MCF 10A (cell line): ENCODE measurements around the gene EXOC4. TPM values are rescaled to one million over a fixed set of nuclear protein-coding genes. Genes with fewer than 3 reads are reported as not detected.
"Not testable (repeated sequence)": the region's sequence is repeated elsewhere in the genome, so short reads cannot be mapped to it uniquely, and the experiment has no call there.

ENCODE experiments used
- BruUV-seq: library from RNA; stranded (reverse); fragments of 400-500 nt; replicated peaks from 2 replicates; lab custom pipeline; 2021; lab: Mats Ljungman, UMichigan
- CTCF ChIA-PET: fragments of 300-600 bp; sonication (Branson Sonifier 250); formaldehyde crosslinking; extraction: SDS; loops from one replicate; lab custom pipeline; 2021; ENCODE audit warnings: antibody characterized with exemption, inconsistent platforms; lab: Yijun Ruan, JAX
- POLR2A ChIA-PET: fragments of 300-600, 350-650 bp; sonication (Branson Sonifier 250); formaldehyde crosslinking; extraction: SDS; loops from one replicate; lab custom pipeline; 2020; ENCODE audit warnings: antibody characterized with exemption, inconsistent platforms; lab: Yijun Ruan, JAX
- DNase-seq: peaks from one replicate; pipeline ENCODE4 v3.0.0-alpha.2; 2018; ENCODE audit not compliant: unreplicated experiment
- H3K27ac Mint-ChIP-seq: one replicate; pipeline ENCODE4 v1.8.0; 2022; ENCODE audit warnings: mild to moderate bottlenecking, low read depth, mixed read lengths; ENCODE audit not compliant: unreplicated experiment
- H3K27me3 Mint-ChIP-seq: one replicate; pipeline ENCODE4 v1.8.0; 2022; ENCODE audit warnings: mixed read lengths; ENCODE audit not compliant: insufficient read depth, unreplicated experiment
- H3K36me3 Mint-ChIP-seq: one replicate; pipeline ENCODE4 v1.8.0; 2022; ENCODE audit warnings: mild to moderate bottlenecking, moderate library complexity, mixed read lengths; ENCODE audit not compliant: insufficient read depth, unreplicated experiment
- H3K4me1 Mint-ChIP-seq: one replicate; pipeline ENCODE4 v1.8.0; 2022; ENCODE audit warnings: mixed read lengths; ENCODE audit not compliant: insufficient read depth, unreplicated experiment
- H3K4me3 Mint-ChIP-seq: one replicate; pipeline ENCODE4 v1.8.0; 2022; ENCODE audit warnings: mild to moderate bottlenecking, moderate library complexity, mixed read lengths; ENCODE audit not compliant: unreplicated experiment
- H3K9me3 Mint-ChIP-seq: one replicate; pipeline ENCODE4 v1.8.0; 2022; ENCODE audit warnings: mixed read lengths; ENCODE audit not compliant: unreplicated experiment
- CTCF ChIP-seq: fragments of 200-600 bp; IDR thresholded peaks from one replicate; pipeline ENCODE4 v1.8.0; 2022; ENCODE audit warnings: antibody characterized with exemption, mild to moderate bottlenecking; ENCODE audit not compliant: unreplicated experiment
- intact Hi-C: fragments of 100-400 bp; cut with micrococcal nuclease; formaldehyde crosslinking; loops from 2 replicates; pipeline ENCODE4 v1.14.1; 2022
- total RNA-seq: library from RNA; stranded (reverse); gene quantifications from 2 replicates; pipeline ENCODE4 v1.2.3, GENCODE V29; 2022

The EXOC4 gene
- total RNA-seq, 1 experiment from 2014 or later = 105 TPM

DNA sequence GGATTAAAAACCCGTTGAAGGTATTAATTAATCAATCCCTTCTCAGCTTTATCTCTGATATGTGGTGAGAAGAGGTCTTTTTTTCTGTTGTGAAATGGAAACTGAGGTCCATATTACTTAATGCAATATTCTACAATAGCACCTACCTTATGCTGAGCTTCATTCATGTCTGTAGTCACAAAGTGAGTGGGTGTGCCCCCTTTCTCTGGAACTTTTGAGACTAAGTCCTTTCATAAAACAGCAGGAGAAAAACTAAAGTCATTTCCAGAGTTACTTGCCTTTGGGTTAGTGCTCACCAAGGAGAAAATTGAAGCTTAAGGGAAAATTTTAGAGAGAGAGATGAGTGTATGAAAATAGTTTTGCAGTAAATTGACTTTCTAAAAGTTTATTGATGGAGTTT, 61.2 kb downstream of the EXOC4 start:
- Mint-ChIP-seq H3K36me3 (peaks cover 18% of the 10 kb centered on the region), H3K4me3 (no peak overlapping the region), H3K27me3 (no peaks in the 10 kb centered on the region), H3K9me3 (no peaks in the 10 kb centered on the region), H3K4me1 (no peaks in the 10 kb centered on the region), H3K27ac (no peak overlapping the region)
- TF ChIP-seq CTCF = no peak
- ChIA-PET CTCF (interaction anchor here (0.7 to 1.6 kb wide), 2 partner anchors 540 to 813 kb away, joined by 3 to 4 read pairs; partner anchors contain the start of gene LRGUK), POLR2A (no interaction called here)
- no peak for DNase-seq
- intact Hi-C loops = no loop called here
- BruUV-seq = no TSS peak

GRCh38 chr7:133315332-133316040, 62.6 kb downstream of the EXOC4 start:
- TF ChIP-seq CTCF = no peak
- Mint-ChIP-seq H3K4me1 (no peaks in the 10 kb centered on the region), H3K27ac (no peak overlapping the region), H3K27me3 (no peaks in the 10 kb centered on the region), H3K9me3 (no peaks in the 10 kb centered on the region), H3K4me3 (no peak overlapping the region), H3K36me3 (peaks cover 30% of the 10 kb centered on the region)
- no peak for DNase-seq
- POLR2A ChIA-PET = no interaction called here
- CTCF ChIA-PET = no interaction called here
- intact Hi-C loops = no loop called here
- no TSS peak for BruUV-seq

- CTCF ChIA-PET = interaction anchor here (0.6 kb wide), 1 partner anchor 16 kb away, joined by 3 read pairs; no protein-coding TSS in a partner anchor
- Mint-ChIP-seq H3K36me3 (peaks cover 33% of the 10 kb centered on the region), H3K4me3 (no peak overlapping the region), H3K27me3 (no peaks in the 10 kb centered on the region), H3K27ac (no peak overlapping the region), H3K4me1 (no peaks in the 10 kb centered on the region), H3K9me3 (peaks cover 6% of the 10 kb centered on the region)
- DNase-seq = no peak
- POLR2A ChIA-PET = interaction anchor here (0.7 kb wide), 1 partner anchor 688 kb away, joined by 3 read pairs; no protein-coding TSS in a partner anchor
- intact Hi-C loops = no loop called here
- BruUV-seq = no TSS peak
- TF ChIP-seq CTCF = no peak
Observed at GRCh38 chr7:133319842-133320241, 67.0 kb downstream of the EXOC4 start.

- ChIA-PET POLR2A (interaction anchor here (0.6 kb wide), 1 partner anchor 639 kb away, joined by 3 read pairs; no protein-coding TSS in a partner anchor), CTCF (interaction anchor here (0.6 kb wide), 1 partner anchor 79 kb away, joined by 4 read pairs; no protein-coding TSS in a partner anchor)
- TF ChIP-seq CTCF = no peak
- H3K27ac Mint-ChIP-seq = no peak overlapping the region
- H3K27me3 Mint-ChIP-seq = no peaks in the 10 kb centered on the region
- intact Hi-C loops = no loop called here
- H3K36me3 Mint-ChIP-seq = peaks cover 30% of the 10 kb centered on the region
- no TSS peak for BruUV-seq
- H3K4me1 Mint-ChIP-seq = no peaks in the 10 kb centered on the region
- H3K9me3 Mint-ChIP-seq = peaks cover 6% of the 10 kb centered on the region
- no peak overlapping the region for H3K4me3 Mint-ChIP-seq
- no peak for DNase-seq
Observed at GRCh38 chr7:133320891-133321290, 68.0 kb downstream of the EXOC4 start.

GRCh38 chr7:133321366-133321765, 68.5 kb downstream of the EXOC4 start:
- POLR2A ChIA-PET, H3K27ac Mint-ChIP-seq, H3K4me1 Mint-ChIP-seq, BruUV-seq, H3K27me3 Mint-ChIP-seq, intact Hi-C loops, H3K9me3 Mint-ChIP-seq, H3K4me3 Mint-ChIP-seq, DNase-seq, CTCF ChIA-PET: not testable (repeated sequence)
- peaks cover 34% of the 10 kb centered on the region for H3K36me3 Mint-ChIP-seq

GRCh38 chr7:133326745-133327144, 73.9 kb downstream of the EXOC4 start:
- H3K27ac Mint-ChIP-seq, H3K4me3 Mint-ChIP-seq, intact Hi-C loops, DNase-seq, BruUV-seq, H3K4me1 Mint-ChIP-seq, H3K27me3 Mint-ChIP-seq, POLR2A ChIA-PET: not testable (repeated sequence)
- CTCF ChIA-PET = interaction anchor here (0.6 to 0.7 kb wide), 2 partner anchors 12 to 28 kb away, joined by 3 read pairs; no protein-coding TSS in a partner anchor
- H3K36me3 Mint-ChIP-seq = peaks cover 33% of the 10 kb centered on the region
- peaks cover 13% of the 10 kb centered on the region for H3K9me3 Mint-ChIP-seq
